GM13977 (cell line): ENCODE results near the gene ZBTB7C.

Experiments used
- DNase-seq: peaks from one replicate; pipeline ENCODE4 v3.0.0; 2012; ENCODE audit warnings: low spot score
- CTCF ChIP-seq: IDR thresholded peaks from 2 replicates; pipeline ENCODE4 v1.5.1; 2012; ENCODE audit warnings: mild to moderate bottlenecking, control low read depth; ENCODE audit not compliant: insufficient read depth; ENCODE audit errors: extremely low read depth, missing control alignments
- in situ Hi-C: fragments of 300-500 bp; cut with MboI; formaldehyde crosslinking; loops from one replicate; pipeline ENCODE4 v1.12.0; 2022; ENCODE audit warnings: low sequenced_read_pairs, low pct_unique_long_range_greater_than_20kb, mixed read lengths, inconsistent platforms; ENCODE audit not compliant: unreplicated experiment

Gene ZBTB7C

GRCh38 chr18:48398074-48398473 is 11.1 kb downstream of the ZBTB7C start:
- TF ChIP-seq CTCF, result no peak
- no peak for DNase-seq
- in situ Hi-C loops, result no loop called here

GRCh38 chr18:48397021-48397420 is 12.2 kb downstream of the ZBTB7C start:
- in situ Hi-C loops, result no loop called here
- DNase-seq, result no peak
- TF ChIP-seq CTCF, result no peak

- in situ Hi-C loops, result no loop called here
- TF ChIP-seq CTCF, result no peak
- no peak for DNase-seq
Observed at GRCh38 chr18:48396561-48396960, 12.6 kb downstream of the ZBTB7C start.

GRCh38 chr18:48395646-48396045 is 13.5 kb downstream of the ZBTB7C start:
- in situ Hi-C loops, result no loop called here
- TF ChIP-seq CTCF, result no peak
- DNase-seq, result no peak

GRCh38 chr18:48394176-48394575 is 15.0 kb downstream of the ZBTB7C start:
- in situ Hi-C loops, result no loop called here
- no peak for TF ChIP-seq CTCF
- no peak for DNase-seq

- in situ Hi-C loops, result no loop called here
- DNase-seq, result no peak
- no peak for TF ChIP-seq CTCF
Observed at GRCh38 chr18:48393776-48394175, 15.4 kb downstream of the ZBTB7C start.

DNA sequence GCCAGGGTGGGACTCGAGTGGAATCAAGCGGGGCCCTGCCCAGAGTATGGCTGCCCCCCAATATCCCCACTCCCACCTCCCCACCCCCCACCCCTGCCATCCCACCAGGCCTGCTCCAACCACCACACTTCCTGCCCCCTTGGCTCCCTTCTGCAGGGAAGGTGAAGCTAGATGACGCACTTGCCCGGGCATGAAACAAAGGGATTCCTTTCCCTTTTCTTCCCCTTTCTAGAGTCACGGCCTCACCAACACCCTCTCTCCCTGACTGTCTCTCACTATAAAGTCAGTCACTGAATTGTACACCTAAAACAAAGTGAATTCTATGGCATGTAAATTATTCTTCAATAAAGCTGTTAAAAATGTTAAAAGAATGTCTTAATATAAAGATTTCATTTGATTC is 16.0 kb downstream of the ZBTB7C start:
- in situ Hi-C loops, result no loop called here
- no peak for TF ChIP-seq CTCF
- DNase-seq, result no peak
